Gastrocnemius medialis (tissue), 4 donors: Measurements from ENCODE around the gene GSG1L.

Experiments used
- POLR2A ChIP-seq, 2 donors: fragments of 450-650 bp; IDR thresholded peaks; one replicate each; pipeline ENCODE4 v1.6.1; 2017; ENCODE audit warnings: antibody characterized with exemption in 2 of 2, mild to moderate bottlenecking in 2 of 2, moderate library complexity in 2 of 2
- TF ChIP-seq, protein P1 (sequence below), 5 experiments: fragments of 450-650 bp in 3 of 5; fragments of 200-600 bp in 2 of 5; sonication (generic) in 2 of 5; IDR thresholded peaks in 4 of 5; conservative IDR thresholded peaks in 1 of 5; 1 replicate in 4 of 5; 2 replicates in 1 of 5; pipeline ENCODE4 v1.5.1; 2016 to 2019; ENCODE audit warnings: antibody characterized with exemption in 5 of 5, mild to moderate bottlenecking in 3 of 5, moderate library complexity in 3 of 5

DNA sequence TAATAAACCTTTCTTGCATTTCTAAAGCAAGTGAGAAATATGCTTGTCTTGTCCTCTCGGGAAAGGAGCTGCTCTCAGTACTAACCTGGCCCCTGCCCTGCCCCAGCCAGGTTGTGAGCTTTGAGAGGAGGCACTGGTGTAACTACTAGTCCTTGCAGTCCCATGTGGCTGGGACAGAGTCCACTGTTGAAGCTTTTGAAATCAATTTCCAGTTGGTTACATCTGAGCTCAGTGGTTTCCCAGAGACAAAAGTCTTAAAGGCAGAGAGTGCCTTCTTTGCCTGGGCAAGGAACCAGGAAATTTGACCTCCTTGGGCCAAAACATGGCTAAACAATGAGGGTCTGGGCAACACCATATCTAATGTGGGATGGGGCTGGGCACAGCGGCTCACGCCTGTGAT lies 48.7 kb downstream of the GSG1L start:
- TF ChIP-seq, protein P1, sequence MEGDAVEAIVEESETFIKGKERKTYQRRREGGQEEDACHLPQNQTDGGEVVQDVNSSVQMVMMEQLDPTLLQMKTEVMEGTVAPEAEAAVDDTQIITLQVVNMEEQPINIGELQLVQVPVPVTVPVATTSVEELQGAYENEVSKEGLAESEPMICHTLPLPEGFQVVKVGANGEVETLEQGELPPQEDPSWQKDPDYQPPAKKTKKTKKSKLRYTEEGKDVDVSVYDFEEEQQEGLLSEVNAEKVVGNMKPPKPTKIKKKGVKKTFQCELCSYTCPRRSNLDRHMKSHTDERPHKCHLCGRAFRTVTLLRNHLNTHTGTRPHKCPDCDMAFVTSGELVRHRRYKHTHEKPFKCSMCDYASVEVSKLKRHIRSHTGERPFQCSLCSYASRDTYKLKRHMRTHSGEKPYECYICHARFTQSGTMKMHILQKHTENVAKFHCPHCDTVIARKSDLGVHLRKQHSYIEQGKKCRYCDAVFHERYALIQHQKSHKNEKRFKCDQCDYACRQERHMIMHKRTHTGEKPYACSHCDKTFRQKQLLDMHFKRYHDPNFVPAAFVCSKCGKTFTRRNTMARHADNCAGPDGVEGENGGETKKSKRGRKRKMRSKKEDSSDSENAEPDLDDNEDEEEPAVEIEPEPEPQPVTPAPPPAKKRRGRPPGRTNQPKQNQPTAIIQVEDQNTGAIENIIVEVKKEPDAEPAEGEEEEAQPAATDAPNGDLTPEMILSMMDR (IDR thresholded peaks at IDR 0.05 in 4 of 5, conservative IDR thresholded peaks at IDR 0.05 in 1 of 5), result no peak
- no peak for TF ChIP-seq POLR2A (IDR thresholded peaks at IDR 0.05)
